HUDEP-2 (cell line): ENCODE results near the gene THSD4.

Source experiments
- DNase-seq, 76 experiments: peaks; one replicate each; lab custom pipeline; 2025; ENCODE audit not compliant: unreplicated experiment in 76 of 76; lab: John Stamatoyannopoulos, UW

THSD4 gene

GRCh38 chr15:71278989-71279756, 163.9 kb downstream of the THSD4 start:
- DNase-seq, result no peak

DNA sequence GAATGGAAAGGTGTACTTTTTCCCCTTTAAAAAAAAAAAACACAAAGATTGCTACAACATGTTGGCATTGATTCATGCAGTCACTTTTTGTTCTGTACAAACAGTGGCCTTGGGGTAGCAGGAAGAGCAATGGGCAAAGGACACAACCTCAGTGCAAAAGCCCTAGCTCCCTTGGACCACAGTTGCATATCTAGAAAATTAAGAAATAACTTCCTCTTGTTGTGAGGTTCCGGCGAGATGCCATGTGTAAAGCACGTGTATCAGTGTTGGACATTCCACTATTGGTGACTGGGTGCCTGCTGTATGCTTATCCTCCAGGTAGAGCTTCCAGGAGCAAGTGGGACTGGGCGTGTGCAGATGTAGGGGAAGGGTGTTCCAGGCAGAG, 164.5 kb downstream of the THSD4 start:
- no peak for DNase-seq

DNA sequence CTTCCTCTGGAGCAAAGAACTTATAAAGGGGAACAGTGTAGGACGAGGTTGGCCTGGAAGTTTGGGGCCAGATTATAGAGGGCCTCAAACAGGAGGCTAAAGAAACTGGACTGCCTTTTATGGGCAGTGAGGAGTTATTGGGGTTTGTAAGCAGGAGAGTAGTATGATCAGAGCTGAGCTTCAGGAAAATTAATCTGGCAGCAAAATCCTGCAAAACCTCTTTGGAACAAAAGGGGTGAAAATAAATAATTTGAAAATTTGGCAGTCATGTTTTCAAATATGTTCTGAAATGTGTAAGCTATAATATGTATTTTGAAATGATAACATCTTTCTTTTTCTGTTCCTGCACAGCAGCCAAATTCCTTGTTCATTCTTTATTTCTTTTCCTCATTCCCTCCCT, 164.9 kb downstream of the THSD4 start:
- DNase-seq, result no peak

GRCh38 chr15:71281256-71281655, 166.0 kb downstream of the THSD4 start:
- DNase-seq, result no peak

DNA sequence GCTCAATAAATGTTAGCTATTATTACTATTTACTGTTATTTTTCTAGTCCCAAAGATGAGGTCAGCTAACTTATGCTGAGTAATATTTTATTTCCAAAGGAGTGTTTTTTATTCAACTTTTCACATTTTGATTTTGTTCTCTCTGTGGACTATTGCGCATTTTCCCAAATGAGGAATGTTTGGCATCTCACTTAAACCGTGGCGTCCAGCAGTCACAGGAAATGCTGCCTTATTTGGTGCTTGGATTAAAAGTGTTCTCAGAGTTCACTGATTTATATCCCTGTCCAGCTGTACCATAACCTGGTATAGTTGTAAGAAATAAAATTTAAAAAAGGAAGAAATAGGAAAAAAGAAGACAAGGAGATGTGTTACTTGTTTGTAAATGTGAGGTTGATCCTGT, 166.8 kb downstream of the THSD4 start:
- DNase-seq, result no peak

DNA sequence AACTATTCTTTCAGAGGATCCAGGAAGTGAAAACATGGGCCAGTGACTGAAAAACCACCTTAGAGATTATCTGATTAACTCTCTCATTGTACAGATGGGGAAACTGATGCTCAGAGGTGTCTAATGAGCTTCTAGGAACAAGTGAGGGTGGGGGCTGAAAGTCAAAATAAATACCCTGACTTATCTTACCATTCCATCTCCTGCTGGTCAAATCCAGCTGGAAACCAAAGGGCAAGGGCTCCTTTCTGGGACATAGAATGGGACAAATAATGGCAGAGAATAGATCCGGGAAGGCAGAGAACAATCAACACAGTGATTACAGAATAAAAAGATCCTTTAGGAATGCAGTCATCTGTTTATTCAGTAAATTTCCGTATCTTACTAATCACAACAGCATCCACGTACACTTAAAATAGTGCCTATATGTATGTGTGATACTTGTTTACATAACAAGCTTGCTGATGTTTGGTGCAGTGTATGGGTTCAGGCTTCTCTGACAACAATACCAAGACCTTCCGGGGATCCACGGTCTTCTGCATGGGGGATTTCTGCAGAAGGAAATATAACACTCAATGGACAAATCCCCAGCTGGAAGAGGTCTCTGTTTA, 173.2 kb downstream of the THSD4 start:
- no peak for DNase-seq

DNA sequence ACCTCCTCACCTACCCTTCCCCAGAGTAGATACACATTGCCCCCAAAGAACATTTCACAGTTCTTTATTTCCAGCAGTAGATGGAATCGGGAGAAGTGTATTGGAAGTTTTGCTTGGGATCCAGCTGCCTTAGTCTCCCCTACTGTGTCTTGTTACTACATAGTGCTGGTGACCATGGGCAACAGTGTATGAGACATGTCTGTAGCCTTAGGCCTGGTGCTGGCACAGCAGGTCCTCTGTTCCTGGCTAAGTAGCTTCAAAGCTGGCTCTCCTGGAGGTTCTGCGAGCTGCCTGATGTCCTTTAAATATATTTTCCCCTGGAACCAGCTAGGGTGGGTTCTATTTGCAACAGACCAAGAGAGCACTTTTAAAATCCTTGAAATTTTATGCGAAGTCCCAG, 174.7 kb downstream of the THSD4 start:
- DNase-seq, result no peak

GRCh38 chr15:71290881-71291635, 175.8 kb downstream of the THSD4 start:
- DNase-seq, result no peak

DNA sequence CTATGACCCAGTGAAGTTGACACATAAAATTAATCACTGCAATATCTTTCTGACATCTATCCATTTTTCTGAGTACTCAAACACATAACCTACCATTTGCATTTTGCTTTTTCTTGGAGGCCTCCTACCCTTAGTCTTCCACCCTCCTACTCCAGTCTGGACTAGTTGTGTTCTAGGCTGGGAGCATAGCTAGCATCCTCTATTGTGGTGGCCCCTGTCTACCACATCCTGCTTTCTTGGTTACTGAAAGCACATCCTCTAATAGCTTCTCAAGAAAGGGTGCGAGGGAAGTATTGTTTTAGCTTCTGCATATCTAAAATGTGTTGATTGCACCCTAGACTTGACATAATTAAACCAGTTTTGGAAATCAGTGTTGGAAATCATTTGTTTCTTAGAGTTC, 176.5 kb downstream of the THSD4 start:
- no peak for DNase-seq

- no peak for DNase-seq
Measured at GRCh38 chr15:71293723-71294122, 178.5 kb downstream of the THSD4 start.

- DNase-seq, result no peak
Measured at GRCh38 chr15:71294251-71294910, 179.1 kb downstream of the THSD4 start.

DNA sequence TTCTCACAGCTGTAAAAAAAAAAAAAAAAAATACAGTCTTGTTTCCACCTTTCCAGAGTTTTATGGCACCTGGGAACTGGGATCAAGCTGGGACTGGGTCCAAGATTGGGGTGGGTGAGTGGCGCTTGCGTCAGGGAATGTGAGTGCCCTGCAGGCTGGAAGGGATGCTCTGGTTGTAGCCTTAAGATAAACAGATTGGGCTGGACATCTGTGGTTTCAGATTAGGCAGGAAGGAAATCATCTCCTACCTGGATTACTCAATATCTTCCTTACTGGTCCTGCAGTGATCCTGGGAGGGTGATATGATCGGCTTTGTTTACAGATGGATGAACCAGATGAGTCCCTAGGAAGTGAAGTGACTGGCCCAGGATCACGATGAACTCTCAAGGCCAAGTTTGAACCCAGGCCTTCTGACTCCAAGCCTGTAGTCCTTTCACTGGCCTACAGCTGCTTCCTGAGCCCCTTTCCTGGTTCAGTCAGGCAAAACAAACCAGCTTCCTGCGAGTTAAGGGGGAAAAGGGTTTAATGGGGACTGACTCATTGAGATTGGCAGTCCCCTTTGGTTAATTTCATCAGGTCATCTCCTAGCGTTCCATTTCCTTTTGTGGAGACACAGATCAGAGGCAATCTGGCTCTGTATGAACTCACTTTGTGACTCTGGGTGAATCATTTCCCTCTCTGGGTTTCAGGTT, 179.8 kb downstream of the THSD4 start:
- no peak for DNase-seq

DNA sequence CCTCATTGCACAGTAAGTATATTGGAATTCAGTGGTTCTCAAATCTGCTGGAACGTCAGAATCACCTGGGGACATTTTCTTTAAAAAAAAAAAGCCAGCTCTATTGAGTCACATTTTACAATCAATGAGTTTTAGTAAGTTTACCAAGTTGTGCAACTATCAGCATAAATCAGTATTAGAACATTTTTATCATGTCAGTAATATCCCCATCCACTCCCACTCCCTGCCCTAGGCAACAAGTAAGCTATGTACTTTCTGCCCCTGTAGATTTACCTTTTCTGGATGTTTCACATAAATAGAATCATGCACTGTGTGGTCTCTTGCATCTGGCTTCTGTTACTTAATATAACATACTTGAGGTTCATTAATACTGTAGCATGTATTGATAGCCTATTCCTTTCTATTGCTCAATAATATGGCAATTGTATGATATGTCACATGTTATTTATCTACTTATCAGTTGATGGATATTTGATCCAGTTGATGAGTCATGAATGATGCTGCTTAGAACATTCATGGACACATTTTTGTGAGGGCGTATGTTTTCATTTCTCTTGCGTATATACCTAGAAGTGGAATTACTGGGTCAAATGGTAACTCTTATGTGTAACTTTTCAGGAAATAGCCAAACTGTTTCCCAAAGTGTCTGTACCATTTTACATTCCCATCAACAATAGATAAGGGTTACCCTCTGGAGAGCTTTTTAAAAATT, 180.5 kb downstream of the THSD4 start:
- no peak for DNase-seq

DNA sequence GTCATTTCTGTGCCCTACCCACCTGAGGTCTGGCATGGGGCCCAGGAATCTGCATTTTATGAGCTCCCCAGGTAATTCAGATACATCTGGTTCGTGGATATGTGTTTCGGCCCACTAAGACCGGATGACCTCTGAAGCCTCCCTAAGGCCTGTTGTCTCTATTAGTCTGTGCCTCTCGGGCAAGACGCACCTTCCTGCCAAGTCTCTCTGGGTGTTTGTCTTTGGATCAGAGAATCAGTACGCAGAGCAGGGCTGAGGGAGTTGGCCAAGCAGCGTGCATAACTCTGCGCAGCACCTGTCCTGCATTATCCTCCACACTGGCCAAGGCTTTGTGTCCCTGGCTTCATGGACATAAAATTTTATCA, 181.0 kb downstream of the THSD4 start:
- no peak for DNase-seq

GRCh38 chr15:71301958-71302621, 186.8 kb downstream of the THSD4 start:
- no peak for DNase-seq

DNA sequence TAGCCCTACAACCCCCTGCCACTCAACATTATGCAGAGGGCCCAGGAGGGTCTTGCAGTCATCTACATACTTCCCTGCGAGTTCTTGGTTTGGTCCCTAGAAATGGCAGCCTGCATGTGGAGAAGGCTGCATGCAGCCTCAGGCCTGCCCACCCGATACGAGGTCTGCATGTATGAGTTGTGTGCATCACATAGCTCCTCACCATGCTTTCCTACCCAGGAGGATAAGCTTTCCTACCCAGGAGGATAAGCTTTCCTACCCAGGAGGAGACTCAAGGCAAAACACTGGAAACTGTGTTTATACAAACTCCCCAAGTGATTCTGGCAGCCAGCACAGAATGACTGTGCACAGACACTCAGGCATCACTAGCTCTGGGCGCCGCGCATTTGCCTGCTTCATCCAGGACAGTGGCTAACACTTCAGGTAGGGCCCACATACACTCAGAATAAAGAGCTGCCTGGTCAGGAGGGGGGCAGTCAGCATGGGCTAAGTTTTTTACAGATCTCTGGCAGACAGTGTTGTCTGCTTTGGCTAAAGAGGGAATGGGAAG, 187.7 kb downstream of the THSD4 start:
- no peak for DNase-seq

- DNase-seq, result no peak
Measured at GRCh38 chr15:71303977-71304376, 188.7 kb downstream of the THSD4 start.

DNA sequence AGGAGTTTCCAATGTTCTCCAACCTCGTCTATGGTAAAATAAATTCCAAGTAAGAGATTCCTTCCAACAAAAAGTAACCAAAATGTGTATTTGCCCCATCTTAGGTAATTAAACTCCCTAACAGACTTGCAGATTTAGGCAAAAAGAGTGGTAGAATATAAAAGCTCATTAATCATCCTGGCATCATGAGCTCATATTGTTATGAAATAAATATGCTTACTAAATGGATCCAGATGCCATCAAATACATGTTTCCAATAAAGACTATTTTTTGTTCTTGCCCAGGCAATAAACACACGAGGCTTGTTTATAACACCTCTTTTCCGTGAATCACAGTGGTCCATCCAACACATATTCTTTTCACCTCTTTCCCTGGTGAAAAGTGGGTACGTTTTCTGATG, 189.4 kb downstream of the THSD4 start:
- DNase-seq, result no peak

DNA sequence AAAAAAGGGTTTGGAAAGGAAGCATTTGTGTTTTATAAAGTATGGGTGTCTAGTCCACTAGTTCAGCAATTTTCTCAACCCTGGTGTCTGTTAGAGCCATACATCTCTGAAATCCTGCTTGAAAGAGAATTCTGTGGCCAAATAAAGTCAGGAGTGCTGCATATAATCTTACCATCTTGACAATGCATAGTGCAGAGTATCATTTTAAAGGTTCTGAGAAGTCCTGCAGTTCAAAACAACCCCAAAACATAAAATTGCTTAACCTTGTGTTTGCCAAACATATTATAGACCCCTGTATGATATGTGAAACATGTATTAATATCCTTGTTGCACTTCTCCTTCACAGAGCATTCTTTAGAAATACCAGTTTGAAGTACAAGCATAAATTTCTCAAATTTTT, 191.3 kb downstream of the THSD4 start:
- no peak for DNase-seq
